Upper lobe of right lung (tissue), 1 donor: ENCODE measurements around the gene GHRHR. TPM values are rescaled to one million over a fixed set of nuclear protein-coding genes. Genes with fewer than 3 reads are reported as not detected.
A peak's percentile ranks its signal among the peaks of the same experiment; 100 is the strongest.

Experiments used
- ATAC-seq: fragments of 200-7000 bp; cut with Tn5 transposase; one replicate; pipeline ENCODE4 v1.9.1; 2020; ENCODE audit warnings: mild to moderate bottlenecking, moderate library complexity
- DNase-seq: peaks from one replicate; pipeline ENCODE4 v3.0.0-alpha.2; 2020
- H3K27ac ChIP-seq: fragments of 200-600 bp; one replicate; pipeline ENCODE4 v1.8.0; 2022
- H3K27me3 ChIP-seq: fragments of 200-600 bp; one replicate; pipeline ENCODE4 v1.8.0; 2022; ENCODE audit warnings: mild to moderate bottlenecking
- H3K36me3 ChIP-seq: fragments of 200-600 bp; one replicate; pipeline ENCODE4 v1.8.0; 2022
- H3K4me1 ChIP-seq: fragments of 200-600 bp; one replicate; pipeline ENCODE4 v1.8.0; 2022
- H3K4me3 ChIP-seq: fragments of 200-600 bp; one replicate; pipeline ENCODE4 v1.8.0; 2022; ENCODE audit warnings: mild to moderate bottlenecking
- H3K9me3 ChIP-seq: fragments of 200-600 bp; one replicate; pipeline ENCODE4 v1.8.0; 2022
- intact Hi-C: fragments of 100-400 bp; cut with DNase I; formaldehyde crosslinking; loops from one replicate; pipeline ENCODE4 v1.11.0; 2022
- total RNA-seq: library from RNA; stranded (reverse); fragmentation: NEBNext Ultra II Directional; extraction: Animal tissue kit (Norgen Biotek cat#: 25700); gene quantifications from one replicate; pipeline ENCODE4 v1.2.1, GENCODE V29; 2021
- TF ChIP-seq, protein P1 (sequence below): fragments of 200-600 bp; IDR thresholded peaks from one replicate; pipeline ENCODE4 v1.8.0; 2022; ENCODE audit warnings: antibody characterized with exemption
- donor health status: DM: no; HTN: yes; CAD: no; lungs with severe emphysema.

GHRHR gene
- total RNA-seq, 1 donor from 2014 or later: not detected

DNA sequence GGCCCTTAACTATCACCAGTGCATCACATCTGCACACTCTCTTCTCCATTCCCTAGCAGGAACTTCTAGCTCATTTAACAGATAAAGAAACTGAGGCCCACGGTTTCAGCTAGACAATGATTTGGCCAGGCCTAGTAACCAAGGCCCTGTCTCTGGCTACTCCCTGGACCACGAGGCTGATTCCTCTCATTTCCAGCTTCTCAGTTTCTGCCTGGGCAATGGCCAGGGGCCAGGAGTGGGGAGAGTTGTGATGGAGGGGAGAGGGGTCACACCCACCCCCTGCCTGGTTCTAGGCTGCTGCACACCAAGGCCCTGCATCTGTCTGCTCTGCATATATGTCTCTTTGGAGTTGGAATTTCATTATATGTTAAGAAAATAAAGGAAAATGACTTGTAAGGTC, 38.6 kb upstream of the GHRHR start:
- H3K9me3 ChIP-seq: no peaks in the 10 kb centered on the region
- intact Hi-C loops: no loop called here
- no peak overlapping the region for H3K4me3 ChIP-seq
- DNase-seq: no peak
- TF ChIP-seq, protein P1, sequence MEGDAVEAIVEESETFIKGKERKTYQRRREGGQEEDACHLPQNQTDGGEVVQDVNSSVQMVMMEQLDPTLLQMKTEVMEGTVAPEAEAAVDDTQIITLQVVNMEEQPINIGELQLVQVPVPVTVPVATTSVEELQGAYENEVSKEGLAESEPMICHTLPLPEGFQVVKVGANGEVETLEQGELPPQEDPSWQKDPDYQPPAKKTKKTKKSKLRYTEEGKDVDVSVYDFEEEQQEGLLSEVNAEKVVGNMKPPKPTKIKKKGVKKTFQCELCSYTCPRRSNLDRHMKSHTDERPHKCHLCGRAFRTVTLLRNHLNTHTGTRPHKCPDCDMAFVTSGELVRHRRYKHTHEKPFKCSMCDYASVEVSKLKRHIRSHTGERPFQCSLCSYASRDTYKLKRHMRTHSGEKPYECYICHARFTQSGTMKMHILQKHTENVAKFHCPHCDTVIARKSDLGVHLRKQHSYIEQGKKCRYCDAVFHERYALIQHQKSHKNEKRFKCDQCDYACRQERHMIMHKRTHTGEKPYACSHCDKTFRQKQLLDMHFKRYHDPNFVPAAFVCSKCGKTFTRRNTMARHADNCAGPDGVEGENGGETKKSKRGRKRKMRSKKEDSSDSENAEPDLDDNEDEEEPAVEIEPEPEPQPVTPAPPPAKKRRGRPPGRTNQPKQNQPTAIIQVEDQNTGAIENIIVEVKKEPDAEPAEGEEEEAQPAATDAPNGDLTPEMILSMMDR: no peak
- peaks cover 56% of the 10 kb centered on the region for H3K36me3 ChIP-seq
- peaks cover 16% of the 10 kb centered on the region for H3K4me1 ChIP-seq
- H3K27ac ChIP-seq: no peak overlapping the region
- no peaks in the 10 kb centered on the region for H3K27me3 ChIP-seq
- ATAC-seq: no peak

DNA sequence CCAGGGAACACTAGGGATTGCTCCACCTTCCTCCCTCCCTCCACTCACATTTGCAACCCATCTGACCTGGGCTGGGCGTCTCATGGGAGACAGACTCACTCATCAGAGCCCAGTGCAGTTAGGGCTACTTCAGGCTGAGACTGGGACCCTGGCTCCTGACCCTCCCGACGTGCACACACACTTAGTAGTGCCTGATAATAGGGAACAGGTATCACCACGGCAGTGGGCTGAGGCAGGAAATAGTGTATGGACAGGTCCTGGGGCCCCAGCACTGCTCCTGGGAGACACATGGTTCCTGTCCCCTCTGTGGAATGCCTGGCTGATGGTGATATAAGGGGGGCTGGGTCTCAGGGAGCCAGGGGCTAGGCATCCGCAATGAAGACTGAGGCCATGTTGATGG, 37.8 kb upstream of the GHRHR start:
- Histone ChIP-seq H3K36me3 (peaks cover 49% of the 10 kb centered on the region), H3K4me1 (peaks cover 11% of the 10 kb centered on the region)

GRCh38 chr7:30926313-30926712, 37.4 kb upstream of the GHRHR start:
- Histone ChIP-seq H3K27me3 (no peaks in the 10 kb centered on the region), H3K27ac (no peak overlapping the region), H3K36me3 (peaks cover 48% of the 10 kb centered on the region), H3K9me3 (no peaks in the 10 kb centered on the region), H3K4me1 (peaks cover 7% of the 10 kb centered on the region), H3K4me3 (no peak overlapping the region)
- intact Hi-C loops: no loop called here
- peak; percentile 14 for ATAC-seq
- TF ChIP-seq, protein P1: no peak
- peak; percentile 39 for DNase-seq

More for the DNA sequence above, 37.8 kb upstream of the GHRHR start:
- Histone ChIP-seq H3K9me3 (no peaks in the 10 kb centered on the region), H3K4me3 (no peak overlapping the region), H3K27ac (no peak overlapping the region), H3K27me3 (no peaks in the 10 kb centered on the region)
- intact Hi-C loops: no loop called here
- DNase-seq: peak; percentile 46
- ATAC-seq: no peak
- TF ChIP-seq, protein P1: no peak

DNA sequence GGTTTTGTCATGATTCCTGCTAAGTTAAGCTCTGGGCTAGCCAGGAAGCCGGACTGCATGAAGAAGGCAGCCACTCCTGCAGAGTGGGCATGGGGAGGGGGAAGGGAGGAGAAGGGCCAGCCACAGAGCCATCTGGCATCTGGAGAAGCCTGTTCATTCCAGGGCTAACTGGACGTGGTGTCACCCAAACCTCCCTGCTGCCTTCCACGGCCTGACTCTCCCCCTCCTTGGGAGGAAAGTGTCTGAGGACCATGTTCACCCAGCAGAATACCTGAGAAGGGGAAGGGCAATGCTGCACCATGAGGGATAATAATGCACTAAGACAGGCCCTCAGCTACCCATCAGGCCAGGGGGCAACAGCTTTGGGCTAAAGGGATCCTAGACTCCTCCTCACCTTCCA, 36.7 kb upstream of the GHRHR start:
- intact Hi-C loops: no loop called here
- H3K36me3 ChIP-seq: peaks cover 41% of the 10 kb centered on the region
- no peak overlapping the region for H3K4me3 ChIP-seq
- DNase-seq (peak; percentile 53), ATAC-seq (no peak)
- no peaks in the 10 kb centered on the region for H3K9me3 ChIP-seq
- no peaks in the 10 kb centered on the region for H3K27me3 ChIP-seq
- H3K27ac ChIP-seq: no peak overlapping the region
- peaks cover 3% of the 10 kb centered on the region for H3K4me1 ChIP-seq
- TF ChIP-seq, protein P1: no peak

GRCh38 chr7:30927559-30927958, 36.2 kb upstream of the GHRHR start:
- intact Hi-C loops: no loop called here

More at GRCh38 chr7:30927559-30927958, 36.2 kb upstream of the GHRHR start:
- Histone ChIP-seq H3K4me1 (peaks cover 3% of the 10 kb centered on the region), H3K27ac (no peak overlapping the region), H3K36me3 (peaks cover 37% of the 10 kb centered on the region), H3K4me3 (no peak overlapping the region), H3K9me3 (no peaks in the 10 kb centered on the region), H3K27me3 (no peaks in the 10 kb centered on the region)
- no peak for ATAC-seq
- peak; percentile 20 for DNase-seq
- TF ChIP-seq, protein P1: no peak
